NCI-H82 treated with DMSO at 0.1 percent for 48 hours (cell line): ENCODE results near the gene NRG2.

Experiments used
- DNase-seq: peaks from one replicate; lab custom pipeline; 2025; ENCODE audit not compliant: unreplicated experiment; lab: John Stamatoyannopoulos, UW

NRG2 gene

DNA sequence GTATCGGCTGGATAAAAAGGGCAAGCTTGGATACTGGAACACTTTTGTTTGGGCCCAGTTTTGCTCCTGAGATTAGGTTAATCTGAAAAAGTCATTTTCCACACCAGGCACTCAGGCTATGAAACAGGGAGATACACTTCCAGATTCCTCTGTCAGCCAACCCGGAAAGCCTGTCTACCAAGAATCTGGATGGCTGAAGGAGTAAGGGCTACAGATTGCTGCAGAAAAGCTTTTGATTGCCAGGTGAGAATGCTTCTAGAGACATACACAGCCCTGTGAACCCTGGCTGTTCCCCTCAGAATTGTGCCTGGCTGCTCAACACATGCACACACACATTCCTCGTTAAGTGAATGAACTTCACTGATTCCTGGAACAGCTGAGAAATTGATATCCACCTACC, 133.1 kb downstream of the NRG2 start:
- DNase-seq, result no peak

DNA sequence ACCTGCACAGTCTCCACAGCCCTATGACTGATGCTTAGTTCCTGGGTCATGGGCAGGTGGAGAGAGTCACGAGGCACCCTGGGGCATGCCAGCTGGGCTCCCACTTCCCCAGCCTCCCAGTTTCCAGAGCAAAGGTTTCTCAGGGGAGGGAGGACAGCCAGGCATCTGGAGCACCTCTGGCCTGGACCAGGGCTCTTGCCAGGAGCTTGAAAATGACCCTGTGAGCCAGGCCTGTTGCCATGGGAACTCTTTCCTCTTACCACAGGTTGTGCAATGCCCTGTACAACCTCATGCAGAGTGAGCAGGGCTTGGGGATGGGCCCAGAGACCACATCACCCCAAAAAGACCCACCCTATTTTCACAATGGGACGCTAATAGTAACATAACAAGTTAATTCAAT, 134.3 kb downstream of the NRG2 start:
- no peak for DNase-seq

DNA sequence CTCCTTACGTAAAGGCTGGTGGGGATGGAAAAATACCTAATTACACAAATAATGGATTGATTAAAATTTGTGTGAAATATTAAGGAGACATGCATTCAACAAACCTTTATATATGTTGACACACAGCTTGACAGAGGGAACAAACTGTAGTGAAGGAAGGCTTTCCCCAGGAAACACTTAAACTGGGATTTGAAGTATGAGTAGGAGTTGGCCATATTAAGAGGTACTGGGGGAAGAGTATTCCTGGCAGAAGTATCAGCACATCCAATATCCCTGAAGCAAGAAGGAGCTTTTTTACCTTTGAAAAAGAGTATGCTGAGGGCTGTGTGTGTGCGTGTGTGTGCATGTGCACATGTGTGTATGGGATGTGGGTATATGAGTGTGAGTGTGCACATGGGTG, 136.4 kb downstream of the NRG2 start:
- DNase-seq, result no peak

DNA sequence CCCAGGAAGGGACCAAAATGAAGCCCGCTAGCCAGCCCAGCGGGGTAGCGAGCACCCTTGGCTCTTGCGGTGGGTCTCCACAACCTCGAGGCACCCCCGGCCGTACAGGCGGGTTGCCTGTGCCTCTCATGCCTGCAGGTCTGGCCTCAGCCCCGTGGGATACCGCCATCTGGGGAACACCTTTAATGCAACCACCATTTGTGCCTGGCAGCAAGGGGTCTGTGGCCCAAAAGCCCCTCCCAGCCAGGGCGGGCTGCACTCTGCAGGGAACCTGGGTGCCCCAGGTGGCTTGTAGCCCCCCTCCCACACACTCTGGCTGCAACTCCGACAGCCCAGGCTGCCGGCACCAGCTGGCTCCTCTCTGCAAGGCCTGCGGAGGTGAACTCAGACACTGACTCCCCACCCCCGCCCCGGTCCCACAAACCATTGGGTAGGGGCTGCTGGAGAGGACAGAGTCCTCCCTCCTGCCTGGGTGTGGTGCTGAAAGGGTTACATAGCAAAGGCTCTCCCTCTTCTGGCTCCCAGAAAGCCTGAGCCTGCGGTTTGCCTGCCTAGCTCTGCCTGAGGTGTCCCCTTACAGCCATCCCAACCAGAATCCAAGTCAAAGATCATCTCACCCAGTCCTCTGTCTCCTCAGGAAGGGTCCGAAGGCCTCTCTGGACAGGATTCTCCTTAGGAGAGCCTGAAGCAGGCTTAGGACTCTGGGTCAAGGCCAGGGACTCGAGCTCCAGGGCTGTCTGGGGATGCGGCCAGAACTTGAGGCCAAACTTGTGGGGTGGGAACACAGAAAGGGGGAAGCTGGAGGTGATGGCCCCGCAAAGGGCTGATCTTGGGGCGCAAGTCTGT, 138.1 kb downstream of the NRG2 start:
- no peak for DNase-seq

DNA sequence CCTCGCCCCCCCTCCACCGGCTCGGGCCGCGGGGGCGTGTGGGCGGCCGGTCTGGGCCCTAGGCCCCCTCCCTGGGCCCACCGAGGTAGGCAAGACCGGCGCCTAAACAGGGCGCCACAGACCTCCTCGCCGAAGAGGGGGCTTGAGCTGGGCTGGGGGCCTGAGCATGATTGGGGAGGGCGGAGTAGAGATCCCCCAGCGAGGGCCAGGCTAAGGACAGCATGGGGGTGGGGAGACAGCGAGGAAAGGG, 138.6 kb downstream of the NRG2 start:
- no peak for DNase-seq

DNA sequence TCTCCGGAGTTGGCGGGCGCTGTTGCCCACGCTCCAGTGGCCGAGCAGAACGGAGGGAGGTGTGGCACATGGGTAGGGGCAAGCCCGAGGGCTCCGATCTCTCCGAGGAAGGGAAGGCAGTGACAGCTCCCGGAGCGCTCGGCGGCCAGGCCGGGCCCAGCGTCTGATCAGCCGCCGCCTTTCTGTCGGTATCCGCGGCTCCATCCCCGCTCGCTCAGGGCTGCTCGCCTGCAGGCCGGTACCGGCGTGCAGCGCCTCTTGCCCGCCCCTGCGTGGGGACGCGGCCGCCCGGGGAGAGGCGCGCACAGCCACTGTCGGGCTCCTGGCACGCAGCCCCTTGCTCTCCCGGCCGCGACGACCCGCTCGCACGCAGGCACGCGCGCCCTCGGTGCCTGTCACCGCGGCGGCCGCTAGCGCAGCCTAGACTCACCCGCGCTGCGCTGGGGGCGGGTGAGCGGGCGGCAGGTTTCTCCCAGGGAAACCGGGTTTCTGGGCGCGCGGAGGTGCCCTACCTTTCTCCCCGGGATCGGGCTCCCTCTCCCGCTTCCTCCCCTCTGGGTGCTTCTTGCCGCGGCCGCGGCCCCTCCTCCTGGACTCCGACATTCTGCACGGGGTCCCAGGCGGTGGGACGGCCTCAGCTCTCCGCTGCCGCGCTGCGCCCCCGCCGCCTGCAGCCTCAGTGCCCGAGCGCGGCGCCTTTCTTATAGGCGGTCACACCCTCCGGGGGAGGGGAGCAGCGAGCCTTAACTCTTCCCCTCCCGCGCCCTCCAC, 139.1 kb downstream of the NRG2 start:
- DNase-seq, result no peak

DNA sequence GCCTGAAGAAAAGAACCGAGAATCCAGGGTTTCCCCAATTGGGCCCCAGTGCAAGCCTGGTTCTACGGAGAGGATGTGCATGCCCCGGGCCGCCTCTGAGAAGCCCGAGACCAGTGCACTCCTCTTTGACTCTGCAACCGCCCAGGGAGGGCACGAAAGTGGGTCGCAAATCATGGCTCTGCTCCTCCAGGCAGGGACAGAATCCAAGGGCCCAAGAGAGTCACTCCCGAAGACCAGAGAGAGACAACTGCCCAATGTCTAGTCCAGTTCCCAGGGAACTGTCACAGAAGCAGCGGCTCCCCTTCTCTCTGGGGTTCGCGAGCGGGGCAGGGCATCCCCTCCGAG, 139.7 kb downstream of the NRG2 start:
- no peak for DNase-seq

DNA sequence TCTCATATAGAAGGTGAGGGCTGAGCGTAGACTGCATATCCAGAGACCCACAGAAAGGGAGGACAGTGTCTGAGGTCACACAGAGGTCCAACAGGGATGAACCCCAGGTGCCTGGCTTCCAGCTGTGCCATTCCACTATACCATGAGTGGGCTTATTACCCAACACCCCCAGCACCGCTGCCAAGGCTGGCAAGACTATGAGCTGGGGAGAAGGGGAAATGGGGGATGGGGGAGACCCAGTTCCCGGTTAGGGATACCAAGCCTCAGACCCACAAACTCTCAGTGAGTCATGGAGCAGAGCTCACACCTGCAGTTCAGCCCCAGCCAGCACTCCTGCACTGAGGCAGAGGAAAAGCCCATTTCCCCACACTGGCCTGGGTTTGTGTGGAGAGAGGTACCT, 141.1 kb downstream of the NRG2 start:
- no peak for DNase-seq

DNA sequence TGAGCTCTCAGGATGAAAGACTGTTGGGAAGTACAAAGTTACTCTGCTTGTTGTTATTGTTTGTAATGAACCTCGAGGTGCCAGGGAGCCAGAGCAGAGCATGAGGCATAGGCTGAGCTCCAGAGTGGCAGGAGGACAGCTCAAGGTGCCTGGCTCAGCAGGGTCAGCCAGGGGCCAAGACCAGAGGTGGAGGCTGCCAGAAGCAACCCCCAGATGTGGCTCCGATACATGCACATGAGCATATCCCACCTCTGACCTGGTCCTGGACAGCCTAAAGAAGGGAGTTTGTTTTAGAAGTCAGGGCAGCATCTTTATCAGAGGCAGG, 141.9 kb downstream of the NRG2 start:
- DNase-seq, result no peak

DNA sequence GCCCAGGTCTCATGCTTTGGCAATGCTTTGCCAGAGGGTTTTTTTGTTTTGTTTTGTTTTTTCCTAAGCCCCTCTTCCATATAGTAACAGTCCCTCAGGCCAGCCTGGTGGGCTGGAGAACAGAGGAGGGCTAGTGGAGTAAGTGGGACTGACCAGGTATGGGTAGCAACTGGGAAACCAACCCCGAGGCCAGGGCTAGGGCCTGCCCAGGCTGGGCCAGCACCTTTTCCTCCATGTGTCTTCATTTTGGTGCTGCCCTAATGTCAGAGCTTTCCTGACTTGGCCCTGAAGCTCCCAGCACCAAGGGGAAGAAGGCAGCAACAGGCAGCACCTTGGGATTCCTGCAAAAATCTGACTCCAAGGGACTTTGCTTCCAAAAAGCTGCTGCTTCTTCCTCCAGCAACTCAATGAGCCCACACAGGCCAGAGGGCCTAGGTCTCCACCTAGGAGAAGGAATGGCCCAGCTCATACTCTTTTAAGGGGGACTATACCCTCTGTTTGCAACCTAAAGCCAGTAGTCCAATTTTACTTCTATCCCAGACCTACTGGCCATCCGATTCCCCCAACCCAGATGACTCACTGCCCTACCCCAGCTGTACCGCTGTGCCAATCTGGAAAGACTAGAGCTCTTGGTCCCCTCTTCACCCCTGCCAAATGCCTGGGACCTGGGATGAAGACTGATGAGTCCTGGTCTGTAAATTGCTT, 142.4 kb downstream of the NRG2 start:
- DNase-seq, result no peak

DNA sequence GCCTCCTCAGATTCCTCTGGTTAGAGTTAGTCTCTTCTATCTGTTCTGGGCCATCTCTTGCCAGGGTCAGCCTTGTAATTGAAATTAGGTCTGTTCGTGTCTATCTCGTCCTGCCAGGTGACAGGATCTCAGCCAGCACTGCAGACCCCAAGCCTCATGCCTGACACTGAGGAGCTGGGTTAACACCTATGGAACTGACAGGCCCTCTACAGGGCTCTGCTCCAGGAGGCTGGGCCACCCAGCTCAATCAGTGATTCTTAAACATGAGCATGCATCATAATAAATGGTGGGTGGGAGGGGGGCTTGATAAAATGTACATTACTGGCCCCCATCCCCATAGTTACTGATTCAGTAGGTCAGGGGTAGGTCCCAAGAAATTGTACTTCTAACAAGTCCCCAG, 144.1 kb downstream of the NRG2 start:
- DNase-seq, result no peak

DNA sequence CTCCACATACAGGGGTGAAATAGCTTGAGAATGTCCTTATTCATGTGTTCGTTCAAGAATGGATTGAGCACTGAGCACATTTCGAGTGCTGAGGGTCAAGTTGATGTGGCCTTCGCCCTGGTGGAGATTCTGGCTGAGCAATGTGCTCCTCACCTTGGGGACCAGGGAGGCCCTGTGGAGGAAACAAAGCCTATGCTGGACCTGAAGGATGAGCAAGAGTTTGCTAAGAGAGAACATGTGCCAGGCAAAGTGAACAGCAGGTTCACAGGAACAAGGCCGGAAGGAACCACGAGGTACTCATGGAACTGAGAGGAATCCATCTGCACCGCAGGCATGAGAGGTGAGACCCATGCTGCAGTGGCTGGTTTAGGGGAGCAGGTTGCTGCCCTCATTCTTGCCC, 145.1 kb downstream of the NRG2 start:
- no peak for DNase-seq

DNA sequence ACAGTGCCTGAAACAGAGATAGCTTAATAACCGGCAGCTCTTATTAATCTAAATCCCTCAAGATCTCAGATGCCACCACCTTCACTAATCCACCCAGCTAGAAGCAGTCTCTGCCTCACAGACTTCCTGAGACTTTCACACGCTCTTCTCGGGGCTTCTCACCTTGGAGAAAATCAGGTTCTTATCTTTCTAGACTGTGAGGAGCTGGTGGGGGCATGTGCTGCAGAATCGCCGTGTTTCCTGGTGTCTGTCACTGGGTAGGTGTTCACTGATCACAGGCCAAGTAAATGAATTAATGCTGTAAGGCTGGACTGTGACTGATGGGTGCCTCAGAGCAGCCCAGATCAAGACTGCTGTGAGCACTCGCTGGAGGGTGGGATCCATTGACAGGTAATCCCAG, 145.8 kb downstream of the NRG2 start:
- DNase-seq, result no peak

DNA sequence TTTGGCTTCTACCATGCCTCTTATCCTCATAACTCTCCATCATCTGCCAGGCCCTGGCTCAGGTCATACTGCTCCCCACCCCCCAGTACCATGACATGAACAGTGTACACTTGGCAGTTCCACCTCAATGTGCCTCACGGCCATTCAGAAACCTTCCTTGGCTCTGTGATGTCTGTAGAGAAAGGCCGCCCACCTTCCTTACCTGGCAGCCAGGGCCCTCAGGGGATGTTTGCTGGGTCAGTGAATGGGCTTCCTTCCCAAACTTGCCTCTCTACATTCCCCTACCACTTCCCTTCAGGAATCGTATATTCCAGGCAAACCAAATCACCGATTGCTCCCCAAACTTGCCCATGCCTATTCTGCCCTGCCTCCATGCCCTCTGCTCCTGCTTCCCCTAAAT, 146.4 kb downstream of the NRG2 start:
- no peak for DNase-seq

DNA sequence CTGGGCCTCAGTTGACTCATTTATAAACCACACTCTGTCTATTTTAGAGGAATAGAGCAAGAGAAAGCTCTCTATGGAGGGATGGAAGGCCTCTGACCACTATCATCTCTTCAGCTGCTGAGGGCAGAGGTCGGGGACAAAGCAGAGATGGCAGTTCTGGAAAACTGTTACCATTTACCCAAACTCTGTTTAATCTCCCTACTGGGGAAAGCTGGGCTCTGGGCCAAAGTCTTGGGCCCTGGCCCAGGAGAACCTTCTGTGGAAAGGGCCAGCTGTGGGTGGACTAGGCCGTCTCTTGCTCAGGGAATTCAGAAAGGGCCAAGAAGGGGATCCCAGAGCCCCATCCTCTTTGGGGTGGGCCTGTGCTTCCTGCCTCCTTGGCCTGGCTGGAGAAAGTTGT, 147.5 kb downstream of the NRG2 start:
- no peak for DNase-seq

DNA sequence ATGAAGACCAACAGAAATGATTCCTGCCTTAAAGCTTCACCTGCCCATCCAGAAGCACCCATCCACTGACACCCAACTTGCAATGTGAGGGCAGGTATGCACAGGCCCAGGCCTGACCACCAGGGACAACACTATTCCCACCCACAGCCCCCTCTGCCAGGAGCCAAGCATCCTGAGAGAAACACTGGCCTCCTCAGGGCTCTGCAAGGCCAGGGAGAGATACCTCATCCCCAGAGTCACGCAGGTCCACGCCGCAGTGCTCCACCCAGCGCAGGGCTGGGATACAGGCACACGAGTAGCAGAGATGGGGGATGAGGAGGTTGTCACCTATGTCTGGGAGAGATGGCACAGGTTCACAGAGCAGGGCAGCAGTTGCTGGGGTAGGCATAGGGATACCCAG, 148.1 kb downstream of the NRG2 start:
- DNase-seq, result no peak

DNA sequence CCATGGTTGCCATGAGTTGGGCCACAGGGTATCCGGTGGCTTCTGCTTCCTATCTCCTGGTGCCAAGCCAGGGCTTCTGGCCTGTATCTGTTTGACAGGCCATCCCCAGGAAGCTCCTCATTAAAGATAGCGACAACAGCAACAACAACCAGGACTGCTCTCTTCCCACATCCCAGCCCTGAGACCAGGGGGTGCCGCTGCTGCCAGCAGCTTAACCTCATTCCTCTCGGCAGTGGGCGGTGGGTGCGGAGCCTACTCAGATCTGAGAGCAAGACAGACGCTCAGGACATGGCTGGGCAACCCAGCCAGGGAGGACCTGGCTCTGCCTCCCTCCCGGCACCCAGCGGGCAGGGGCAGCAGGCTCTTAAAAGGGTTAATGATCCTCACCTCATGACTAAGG, 149.2 kb downstream of the NRG2 start:
- DNase-seq, result no peak

DNA sequence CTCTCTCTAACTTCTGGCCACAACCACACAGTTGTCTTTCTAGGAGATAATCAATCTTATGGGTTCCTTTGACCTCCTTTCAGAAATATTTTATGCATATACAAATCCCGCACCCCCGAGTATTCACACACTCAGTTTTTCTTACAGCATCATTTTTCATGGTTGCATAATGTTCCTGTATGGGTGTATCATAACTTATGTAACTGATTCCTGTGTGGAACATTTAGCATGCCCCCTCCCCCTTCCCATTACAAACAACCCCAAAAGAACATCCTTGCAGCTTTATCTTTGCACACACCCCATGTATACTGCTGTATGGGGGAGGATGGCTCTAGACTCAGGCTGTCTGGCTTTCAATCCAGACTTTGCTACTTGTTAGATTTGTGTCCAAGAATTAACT, 153.7 kb downstream of the NRG2 start:
- no peak for DNase-seq

DNA sequence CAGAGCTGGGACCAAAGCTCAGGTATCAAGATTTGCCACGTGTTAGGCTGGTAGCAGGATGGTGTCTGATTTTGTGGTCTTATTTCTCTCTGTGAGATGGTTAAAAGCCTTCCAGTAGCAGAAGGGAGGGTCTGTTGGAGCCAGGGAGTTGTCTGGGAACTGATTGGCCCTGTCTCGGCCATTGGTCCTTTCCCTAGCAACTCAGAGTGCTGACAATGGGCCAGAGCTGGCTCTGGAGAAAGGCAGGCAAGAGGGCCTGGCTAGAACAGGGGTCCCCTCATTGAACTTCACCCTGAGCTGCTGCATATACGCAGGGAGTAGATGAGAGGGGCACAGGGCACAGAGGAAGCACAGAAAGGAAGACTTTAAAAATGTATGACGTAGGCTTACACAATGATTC, 154.7 kb downstream of the NRG2 start:
- no peak for DNase-seq

DNA sequence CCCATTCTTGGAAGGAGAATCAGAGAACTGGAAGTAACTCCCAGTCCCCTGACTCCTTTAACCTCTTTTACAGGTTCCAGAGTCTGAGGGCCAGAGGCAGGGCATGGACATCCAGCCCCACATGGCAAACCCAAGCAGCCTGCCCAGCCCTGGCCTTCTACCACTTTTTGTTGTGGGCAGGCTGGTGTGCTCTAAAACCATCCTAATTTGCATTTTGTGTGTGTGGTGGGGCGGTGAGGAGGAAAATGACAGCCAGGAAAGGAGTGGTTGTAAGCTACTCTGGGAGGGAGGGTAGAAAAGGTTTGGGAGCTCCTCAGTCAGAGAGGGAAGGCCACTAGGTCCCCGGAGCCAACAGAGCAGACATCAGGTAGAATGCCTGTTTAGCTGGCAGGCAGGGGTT, 156.9 kb downstream of the NRG2 start:
- no peak for DNase-seq

DNA sequence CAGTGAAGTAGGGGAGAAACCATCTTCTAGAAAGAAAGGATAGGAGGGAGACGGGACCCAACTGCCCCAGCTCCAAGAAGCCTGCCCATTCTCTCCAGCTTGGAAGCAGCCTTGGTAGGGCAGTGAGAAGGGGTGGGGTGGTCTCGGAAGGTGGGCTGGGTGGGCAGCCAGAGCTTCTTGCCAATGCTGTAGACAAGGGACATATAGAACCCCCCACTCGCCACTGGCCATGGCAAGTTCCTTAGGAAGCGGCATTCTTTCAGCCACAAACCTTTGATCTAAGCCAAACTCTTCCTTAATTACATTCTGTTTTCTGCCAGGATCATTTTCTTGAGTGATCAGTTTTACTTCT, 157.3 kb downstream of the NRG2 start:
- no peak for DNase-seq

DNA sequence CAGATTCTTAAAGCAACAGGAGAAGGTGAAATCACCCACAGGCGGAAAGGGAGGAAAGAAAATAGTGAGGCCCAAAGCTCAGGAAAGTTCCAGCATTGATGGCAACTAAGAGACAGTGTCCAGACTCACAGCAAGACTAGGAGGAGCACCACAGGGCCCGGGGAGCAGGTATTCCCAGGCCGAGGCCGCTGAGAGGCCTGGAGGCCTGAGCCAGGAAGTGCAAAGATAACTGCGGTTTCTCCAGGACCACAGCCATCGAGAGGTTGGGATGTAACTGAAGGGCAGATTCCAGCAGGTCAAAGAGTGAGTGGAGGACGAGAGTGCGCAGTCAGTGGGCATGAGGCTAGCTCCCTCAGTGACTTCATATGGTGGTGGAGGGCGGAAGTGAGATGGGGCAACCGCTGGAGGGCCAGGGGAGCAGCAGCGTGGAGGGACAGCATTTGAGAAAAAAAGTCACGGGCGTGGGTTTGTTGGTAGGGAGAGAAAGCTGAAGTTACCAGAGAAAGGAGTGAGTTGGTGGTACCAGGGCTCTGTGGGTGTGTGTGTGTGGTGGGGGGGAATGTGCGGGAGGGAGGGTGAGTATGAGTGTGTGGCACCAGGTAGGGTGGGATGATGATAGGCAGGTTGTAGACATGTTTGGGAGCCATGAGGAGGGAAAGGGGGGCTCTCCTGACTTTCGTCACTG, 157.8 kb downstream of the NRG2 start:
- DNase-seq, result no peak
